Measurements from ENCODE around the gene CNTN4.

Gene CNTN4

DNA sequence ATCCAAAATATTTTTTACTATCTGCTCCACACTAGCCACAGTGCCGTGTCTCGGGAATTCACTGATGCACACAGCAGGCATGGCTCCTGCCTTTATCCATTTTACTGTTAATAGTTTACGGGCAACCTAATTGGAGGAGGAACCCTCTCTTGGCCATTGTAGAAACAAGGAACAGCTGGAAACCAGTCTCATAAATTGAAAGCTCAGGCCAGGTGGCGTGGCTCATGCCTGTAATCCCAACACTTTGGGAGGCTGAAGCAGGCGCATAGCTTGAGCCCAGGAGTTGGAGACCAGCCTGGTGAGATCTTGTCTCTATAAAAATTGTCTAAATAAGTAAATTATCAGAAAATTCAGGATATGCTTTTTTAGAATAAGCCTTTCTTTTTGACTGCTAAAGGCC lies 972.5 kb downstream of the CNTN4 start:
- H3K4me1 ChIP-seq (ENCODE audit: insufficient read depth, low read length): no peaks in the 10 kb centered on the region
- H3K9me3 ChIP-seq (ENCODE audit: insufficient read depth, low read length, severe bottlenecking): no peaks in the 10 kb centered on the region
- no peak overlapping the region for H3K9ac ChIP-seq (ENCODE audit: low read depth, low read length)
- no peak for ATAC-seq (ENCODE audit: insufficient read depth, low read depth)
- H3K79me2 ChIP-seq (ENCODE audit: insufficient read depth, low read length): no peaks in the 10 kb centered on the region
- no peak overlapping the region for H3K4me3 ChIP-seq (ENCODE audit: low read depth in 1 of 2, low read length in 2 of 2)
- H3K4me2 ChIP-seq (ENCODE audit: insufficient read depth, low read length): no peak overlapping the region
- H3K27me3 ChIP-seq (ENCODE audit: insufficient read depth, low read length, poor library complexity): no peaks in the 10 kb centered on the region
- H4K20me1 ChIP-seq (ENCODE audit: insufficient read depth, low read length): no peaks in the 10 kb centered on the region
- TF ChIP-seq EZH2 (IDR thresholded peaks at IDR 0.05; ENCODE audit: borderline replicate concordance, low read depth, low read length, severe bottlenecking): no peak
- TF ChIP-seq, protein P1, sequence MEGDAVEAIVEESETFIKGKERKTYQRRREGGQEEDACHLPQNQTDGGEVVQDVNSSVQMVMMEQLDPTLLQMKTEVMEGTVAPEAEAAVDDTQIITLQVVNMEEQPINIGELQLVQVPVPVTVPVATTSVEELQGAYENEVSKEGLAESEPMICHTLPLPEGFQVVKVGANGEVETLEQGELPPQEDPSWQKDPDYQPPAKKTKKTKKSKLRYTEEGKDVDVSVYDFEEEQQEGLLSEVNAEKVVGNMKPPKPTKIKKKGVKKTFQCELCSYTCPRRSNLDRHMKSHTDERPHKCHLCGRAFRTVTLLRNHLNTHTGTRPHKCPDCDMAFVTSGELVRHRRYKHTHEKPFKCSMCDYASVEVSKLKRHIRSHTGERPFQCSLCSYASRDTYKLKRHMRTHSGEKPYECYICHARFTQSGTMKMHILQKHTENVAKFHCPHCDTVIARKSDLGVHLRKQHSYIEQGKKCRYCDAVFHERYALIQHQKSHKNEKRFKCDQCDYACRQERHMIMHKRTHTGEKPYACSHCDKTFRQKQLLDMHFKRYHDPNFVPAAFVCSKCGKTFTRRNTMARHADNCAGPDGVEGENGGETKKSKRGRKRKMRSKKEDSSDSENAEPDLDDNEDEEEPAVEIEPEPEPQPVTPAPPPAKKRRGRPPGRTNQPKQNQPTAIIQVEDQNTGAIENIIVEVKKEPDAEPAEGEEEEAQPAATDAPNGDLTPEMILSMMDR (IDR thresholded peaks at IDR 0.05; ENCODE audit: borderline replicate concordance, extremely low read depth, low read length, poor library complexity, severe bottlenecking): no peak
- no peaks in the 10 kb centered on the region for H3K36me3 ChIP-seq (ENCODE audit: insufficient read depth, low read length)
- H3K27ac ChIP-seq (ENCODE audit: low read length): no peak overlapping the region
- no peak overlapping the region for H2AFZ ChIP-seq (ENCODE audit: low read depth, low read length)
- no peak for DNase-seq

DNA sequence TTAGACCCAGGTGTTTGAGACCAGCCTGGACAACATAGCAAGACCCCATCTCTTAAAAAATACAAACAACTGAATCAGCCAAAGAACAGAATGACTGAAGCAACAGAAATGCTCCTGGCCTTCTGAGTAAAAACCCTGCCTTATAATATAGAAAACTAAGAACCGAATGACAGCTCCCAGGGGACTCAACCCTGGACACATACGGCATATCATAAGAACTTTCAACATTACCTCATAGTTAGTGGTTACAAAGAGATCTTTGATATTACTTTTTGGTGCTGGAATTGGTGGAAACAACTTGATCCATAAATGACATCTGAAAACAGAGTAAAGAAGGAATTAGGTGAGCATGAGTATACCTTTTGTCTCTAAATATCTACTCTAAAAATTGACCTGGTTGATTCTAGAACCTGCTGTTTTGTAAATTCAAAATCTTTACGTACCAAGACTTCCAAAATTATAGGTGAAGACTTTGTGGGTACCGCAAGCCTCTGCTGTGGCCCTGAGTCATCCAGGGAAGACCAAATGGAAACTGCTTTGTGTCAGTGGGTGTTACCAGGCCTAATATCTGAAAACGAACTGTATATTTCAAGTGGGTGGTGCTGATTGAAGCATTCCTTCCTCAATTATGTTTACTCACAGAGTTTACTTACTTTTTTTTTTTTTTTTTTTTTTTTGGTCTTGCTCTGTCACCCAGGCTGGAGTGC lies 976.0 kb downstream of the CNTN4 start:
- Histone ChIP-seq H2AFZ (ENCODE audit: low read depth, low read length) (no peak overlapping the region), H3K79me2 (ENCODE audit: insufficient read depth, low read length) (no peaks in the 10 kb centered on the region), H3K4me2 (ENCODE audit: insufficient read depth, low read length) (no peak overlapping the region), H3K4me3 (ENCODE audit: low read depth in 1 of 2, low read length in 2 of 2) (no peak overlapping the region), H3K27me3 (ENCODE audit: insufficient read depth, low read length, poor library complexity) (no peaks in the 10 kb centered on the region), H3K36me3 (ENCODE audit: insufficient read depth, low read length) (no peaks in the 10 kb centered on the region), H3K9me3 (ENCODE audit: insufficient read depth, low read length, severe bottlenecking) (no peaks in the 10 kb centered on the region), H3K9ac (ENCODE audit: low read depth, low read length) (no peak overlapping the region), H4K20me1 (ENCODE audit: insufficient read depth, low read length) (no peaks in the 10 kb centered on the region), H3K27ac (ENCODE audit: low read length) (no peak overlapping the region), H3K4me1 (ENCODE audit: insufficient read depth, low read length) (no peaks in the 10 kb centered on the region)
- no peak for TF ChIP-seq EZH2 (IDR thresholded peaks at IDR 0.05; ENCODE audit: borderline replicate concordance, low read depth, low read length, severe bottlenecking)
- TF ChIP-seq, protein P1 (IDR thresholded peaks at IDR 0.05; ENCODE audit: borderline replicate concordance, extremely low read depth, low read length, poor library complexity, severe bottlenecking): no peak
- DNase-seq: no peak
- no peak for ATAC-seq (ENCODE audit: insufficient read depth, low read depth)

DNA sequence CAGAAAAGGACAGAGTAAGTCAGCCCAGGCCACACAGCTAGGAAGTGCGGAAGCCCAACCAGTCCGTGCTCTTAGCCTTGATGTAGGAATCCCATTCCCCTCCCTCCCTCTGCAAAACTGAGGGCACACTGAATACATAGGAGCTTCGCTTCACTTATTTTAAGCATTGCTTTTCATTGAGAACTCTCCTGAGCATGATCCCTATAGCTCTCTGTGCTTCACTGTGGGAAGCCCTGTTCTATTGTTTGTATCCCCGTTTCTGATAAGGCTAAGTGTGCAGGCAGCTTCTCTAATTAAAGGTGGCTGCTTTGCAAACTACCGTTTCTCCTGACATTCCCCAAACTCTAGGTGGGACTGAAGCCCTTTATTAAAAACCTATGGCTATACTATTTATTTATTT lies 981.6 kb downstream of the CNTN4 start:
- Histone ChIP-seq H3K27ac (ENCODE audit: low read length) (no peak overlapping the region), H3K36me3 (ENCODE audit: insufficient read depth, low read length) (no peaks in the 10 kb centered on the region), H3K9me3 (ENCODE audit: insufficient read depth, low read length, severe bottlenecking) (no peaks in the 10 kb centered on the region), H2AFZ (ENCODE audit: low read depth, low read length) (no peak overlapping the region), H3K27me3 (ENCODE audit: insufficient read depth, low read length, poor library complexity) (no peaks in the 10 kb centered on the region), H3K9ac (ENCODE audit: low read depth, low read length) (no peak overlapping the region), H3K79me2 (ENCODE audit: insufficient read depth, low read length) (no peaks in the 10 kb centered on the region), H3K4me2 (ENCODE audit: insufficient read depth, low read length) (no peak overlapping the region), H3K4me1 (ENCODE audit: insufficient read depth, low read length) (no peaks in the 10 kb centered on the region), H4K20me1 (ENCODE audit: insufficient read depth, low read length) (no peaks in the 10 kb centered on the region), H3K4me3 (ENCODE audit: low read depth in 1 of 2, low read length in 2 of 2) (no peak overlapping the region)
- ATAC-seq (ENCODE audit: insufficient read depth, low read depth): no peak
- DNase-seq: no peak
- TF ChIP-seq, protein P1 (IDR thresholded peaks at IDR 0.05; ENCODE audit: borderline replicate concordance, extremely low read depth, low read length, poor library complexity, severe bottlenecking): no peak
- TF ChIP-seq EZH2 (IDR thresholded peaks at IDR 0.05; ENCODE audit: borderline replicate concordance, low read depth, low read length, severe bottlenecking): no peak

Measured in DND-41 (cell line).